GM12874 (cell line): ENCODE data around the gene FOLR1.

ENCODE experiments used
- TF ChIP-seq, protein P1 (sequence below): IDR thresholded peaks from 2 replicates; pipeline ENCODE4 v1.5.1; 2011; ENCODE audit warnings: low read depth, mild to moderate bottlenecking, control low read depth, low read length, moderate library complexity; ENCODE audit not compliant: insufficient read depth

Gene FOLR1

DNA sequence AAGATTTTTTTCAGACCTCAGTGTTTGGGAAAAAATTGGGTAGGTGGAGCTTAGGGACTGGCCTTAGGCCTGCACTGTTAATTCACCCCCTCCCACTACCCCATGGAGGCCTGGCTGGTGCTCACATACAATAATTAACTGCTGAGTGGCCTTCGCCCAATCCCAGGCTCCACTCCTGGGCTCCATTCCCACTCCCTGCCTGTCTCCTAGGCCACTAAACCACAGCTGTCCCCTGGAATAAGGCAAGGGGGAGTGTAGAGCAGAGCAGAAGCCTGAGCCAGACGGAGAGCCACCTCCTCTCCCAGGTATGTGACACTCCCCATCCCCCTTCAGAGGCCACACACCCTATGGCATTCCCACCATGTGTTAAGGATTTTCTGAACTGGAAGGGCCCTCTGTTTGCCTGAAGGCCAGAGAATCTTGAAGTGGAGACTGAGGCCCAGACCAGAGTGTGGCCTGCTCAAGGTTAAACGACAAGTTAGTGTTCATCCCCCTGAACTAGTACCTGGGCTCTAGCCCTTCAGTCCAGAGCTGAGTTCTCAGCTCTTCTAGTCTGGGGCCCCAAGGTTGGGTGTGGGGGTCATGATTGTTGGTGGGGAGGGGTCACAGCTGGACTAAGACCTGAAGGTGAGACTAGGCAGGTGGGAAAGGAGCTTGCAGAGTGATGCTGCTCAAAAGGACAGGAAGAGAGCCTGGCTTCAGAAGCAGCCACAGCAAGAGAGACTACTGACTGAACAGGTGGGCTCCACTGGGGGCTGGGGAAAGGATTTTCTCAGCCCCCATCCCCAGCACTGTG lies 2.3 kb upstream of the FOLR1 start:
- TF ChIP-seq, protein P1, sequence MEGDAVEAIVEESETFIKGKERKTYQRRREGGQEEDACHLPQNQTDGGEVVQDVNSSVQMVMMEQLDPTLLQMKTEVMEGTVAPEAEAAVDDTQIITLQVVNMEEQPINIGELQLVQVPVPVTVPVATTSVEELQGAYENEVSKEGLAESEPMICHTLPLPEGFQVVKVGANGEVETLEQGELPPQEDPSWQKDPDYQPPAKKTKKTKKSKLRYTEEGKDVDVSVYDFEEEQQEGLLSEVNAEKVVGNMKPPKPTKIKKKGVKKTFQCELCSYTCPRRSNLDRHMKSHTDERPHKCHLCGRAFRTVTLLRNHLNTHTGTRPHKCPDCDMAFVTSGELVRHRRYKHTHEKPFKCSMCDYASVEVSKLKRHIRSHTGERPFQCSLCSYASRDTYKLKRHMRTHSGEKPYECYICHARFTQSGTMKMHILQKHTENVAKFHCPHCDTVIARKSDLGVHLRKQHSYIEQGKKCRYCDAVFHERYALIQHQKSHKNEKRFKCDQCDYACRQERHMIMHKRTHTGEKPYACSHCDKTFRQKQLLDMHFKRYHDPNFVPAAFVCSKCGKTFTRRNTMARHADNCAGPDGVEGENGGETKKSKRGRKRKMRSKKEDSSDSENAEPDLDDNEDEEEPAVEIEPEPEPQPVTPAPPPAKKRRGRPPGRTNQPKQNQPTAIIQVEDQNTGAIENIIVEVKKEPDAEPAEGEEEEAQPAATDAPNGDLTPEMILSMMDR, result no peak

DNA sequence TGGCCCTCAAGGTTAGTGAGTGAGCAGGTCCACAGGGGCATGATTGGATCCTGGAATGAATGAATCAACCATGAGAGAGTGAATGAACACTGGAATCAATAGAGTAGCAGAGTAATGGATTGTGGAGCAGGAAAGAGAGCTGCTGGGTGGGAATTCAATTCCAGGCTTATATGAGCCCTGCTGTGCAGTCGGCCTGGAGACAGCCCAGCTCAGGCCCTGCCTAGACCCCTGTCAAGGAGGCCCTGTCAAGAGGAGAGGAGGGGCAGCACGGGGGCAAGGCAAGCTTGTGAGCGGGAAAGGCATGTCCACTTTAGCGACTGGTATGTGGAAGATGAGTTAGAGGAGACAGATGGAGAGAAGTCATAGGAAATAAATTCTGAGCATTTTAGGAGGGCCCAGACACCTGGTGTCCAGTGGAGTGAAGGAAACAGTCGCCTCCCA lies 1.3 kb upstream of the FOLR1 start:
- TF ChIP-seq, protein P1, result no peak

DNA sequence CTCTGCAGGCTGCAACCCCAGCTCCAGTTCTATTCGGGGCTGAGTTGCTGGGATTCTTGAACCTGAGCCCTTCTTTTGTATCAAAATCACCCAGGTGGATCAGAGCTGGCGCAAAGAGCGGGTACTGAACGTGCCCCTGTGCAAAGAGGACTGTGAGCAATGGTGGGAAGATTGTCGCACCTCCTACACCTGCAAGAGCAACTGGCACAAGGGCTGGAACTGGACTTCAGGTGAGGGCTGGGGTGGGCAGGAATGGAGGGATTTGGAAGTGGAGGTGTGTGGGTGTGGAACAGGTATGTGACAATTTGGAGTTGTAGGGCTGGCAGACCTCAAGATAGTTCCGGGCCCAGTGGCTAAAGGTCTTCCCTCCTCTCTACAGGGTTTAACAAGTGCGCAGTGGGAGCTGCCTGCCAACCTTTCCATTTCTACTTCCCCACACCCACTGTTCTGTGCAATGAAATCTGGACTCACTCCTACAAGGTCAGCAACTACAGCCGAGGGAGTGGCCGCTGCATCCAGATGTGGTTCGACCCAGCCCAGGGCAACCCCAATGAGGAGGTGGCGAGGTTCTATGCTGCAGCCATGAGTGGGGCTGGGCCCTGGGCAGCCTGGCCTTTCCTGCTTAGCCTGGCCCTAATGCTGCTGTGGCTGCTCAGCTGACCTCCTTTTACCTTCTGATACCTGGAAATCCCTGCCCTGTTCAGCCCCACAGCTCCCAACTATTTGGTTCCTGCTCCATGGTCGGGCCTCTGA lies 3.8 kb downstream of the FOLR1 start:
- TF ChIP-seq, protein P1, result no peak

DNA sequence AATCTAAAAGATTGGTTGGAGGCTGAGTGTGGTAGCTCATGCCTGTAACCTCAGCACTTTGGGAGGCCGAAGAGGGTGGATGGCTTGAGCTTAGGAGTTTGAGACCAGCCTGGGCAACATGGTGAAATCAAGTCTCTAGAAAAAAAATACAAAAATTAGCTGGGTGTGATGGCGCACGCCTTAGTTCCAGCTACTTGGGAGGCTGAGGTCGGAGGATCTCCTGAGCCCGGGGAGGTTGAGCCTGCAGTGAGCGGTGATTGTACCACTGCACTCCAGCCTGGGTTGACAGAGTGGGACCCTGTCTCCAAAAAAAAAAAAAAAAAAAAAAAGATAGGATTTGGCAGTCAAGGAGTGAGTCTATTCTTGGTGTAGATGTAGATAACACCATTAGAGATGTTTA lies 10.6 kb downstream of the FOLR1 start:
- TF ChIP-seq, protein P1, result no peak

DNA sequence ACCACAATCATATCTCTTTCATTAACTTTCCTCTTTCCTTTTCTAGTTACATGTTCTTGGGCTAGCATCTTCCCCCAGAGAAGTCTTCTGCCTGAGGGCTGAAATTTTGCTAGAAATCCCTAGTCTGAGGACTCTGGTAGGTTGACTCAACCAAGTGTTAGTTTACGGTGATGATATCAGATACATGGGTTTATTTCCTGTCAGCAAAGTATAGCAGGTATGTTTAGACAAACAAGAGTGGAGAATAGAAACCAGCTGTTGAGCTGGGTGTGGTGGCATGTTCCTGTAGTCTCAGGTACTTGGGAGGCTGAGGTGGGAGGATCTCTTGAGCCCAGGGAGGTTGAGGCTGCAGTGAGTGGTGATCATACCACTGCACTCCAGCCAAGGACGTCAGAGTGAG lies 11.2 kb downstream of the FOLR1 start:
- TF ChIP-seq, protein P1, result no peak

DNA sequence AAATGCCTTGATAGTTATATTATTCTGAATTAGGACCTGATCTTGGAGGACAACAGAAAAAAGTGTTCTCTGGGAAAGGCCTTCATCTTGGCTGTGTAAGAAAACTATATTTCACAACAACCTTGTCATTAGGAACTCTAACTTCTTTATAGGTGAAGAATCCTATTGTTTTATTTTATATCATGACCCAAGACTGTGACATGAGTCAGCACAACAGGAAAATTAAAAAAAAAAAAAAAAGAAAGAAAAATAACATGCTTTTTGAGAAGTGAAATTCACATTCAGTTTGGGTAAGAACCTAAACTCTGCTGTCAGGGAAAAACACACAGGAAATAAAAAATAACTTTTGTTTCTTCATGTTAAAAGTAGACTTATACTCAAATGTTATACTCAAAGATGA lies 12.9 kb downstream of the FOLR1 start:
- TF ChIP-seq, protein P1, result no peak

DNA sequence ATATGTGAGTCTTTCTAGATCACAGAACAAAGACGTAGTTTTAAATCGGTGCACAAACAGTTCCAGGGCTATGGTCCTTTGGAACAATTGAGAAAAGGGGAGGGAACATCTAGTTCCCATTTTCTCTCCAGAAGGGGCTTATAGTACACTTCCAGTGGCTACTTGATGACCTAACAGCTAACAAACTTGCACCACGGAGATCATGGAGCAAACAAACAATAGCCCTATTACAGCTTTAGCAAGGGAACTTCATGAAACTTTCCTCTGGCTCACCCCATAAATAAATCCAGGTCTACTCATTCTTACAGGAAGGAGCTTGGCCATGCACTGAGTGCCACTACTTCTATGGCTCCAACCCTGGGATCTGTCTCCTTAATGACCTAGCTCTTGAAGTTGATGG lies 16.3 kb downstream of the FOLR1 start:
- TF ChIP-seq, protein P1, result no peak
